Endothelial cell of umbilical vein (primary cell): Measurements from ENCODE around the gene FLT4. TPM values are rescaled to one million over a fixed set of nuclear protein-coding genes. Genes with fewer than 3 reads are reported as not detected.

Experiments
- BruUV-seq: library from RNA; stranded (reverse); fragments of 400-500 nt; replicated peaks from 2 replicates; lab custom pipeline; 2021; lab: Mats Ljungman, UMichigan
- CTCF ChIA-PET: fragments of 300-600, 350-600 bp; sonication (Branson Sonifier 250); formaldehyde crosslinking; loops from one replicate; lab custom pipeline; 2021; ENCODE audit warnings: antibody characterized with exemption, inconsistent platforms; lab: Charles Lee
- POLR2A ChIA-PET: fragments of 300-600, 350-600 bp; sonication (Branson Sonifier 250); formaldehyde crosslinking; loops from one replicate; lab custom pipeline; 2021; ENCODE audit warnings: antibody characterized with exemption, inconsistent platforms; lab: Charles Lee
- DNase-seq: peaks from one replicate; pipeline ENCODE4 v3.0.0-alpha.2; 2011; ENCODE audit warnings: low read depth, low spot score
- FAIRE-seq: peaks from 2 replicates; lab custom pipeline; 2011; peaks lifted over from hg19 to GRCh38; lab: Jason Lieb, UNC
- H2AFZ ChIP-seq: 2 replicates; pipeline ENCODE4 v1.6.0; 2012; ENCODE audit warnings: low read depth, low read length, control low read depth, inconsistent platforms
- H3K27ac ChIP-seq: 2 replicates; pipeline ENCODE4 v1.5.1; 2011; ENCODE audit warnings: low read depth, mild to moderate bottlenecking, control low read depth, low read length, moderate library complexity; ENCODE audit not compliant: insufficient read depth
- H3K27me3 ChIP-seq, 2 experiments: 2 replicates each; pipeline versions ENCODE4 v1.6.0 to v1.6.1; 2011; ENCODE audit warnings: low read length in 2 of 2, mixed read lengths in 1 of 2; ENCODE audit not compliant: control insufficient read depth in 2 of 2, insufficient read depth in 2 of 2
- H3K36me3 ChIP-seq, 2 experiments: 2 replicates in 1 of 2; 3 replicates in 1 of 2; pipeline ENCODE4 v1.5.1; 2011; ENCODE audit warnings: low read length in 2 of 2, mild to moderate bottlenecking in 1 of 2, moderate library complexity in 1 of 2; ENCODE audit not compliant: control insufficient read depth in 2 of 2, insufficient read depth in 2 of 2; ENCODE audit errors: extremely low read depth in 1 of 2
- H3K4me1 ChIP-seq: 3 replicates; pipeline ENCODE4 v1.5.1; 2011; ENCODE audit warnings: mild to moderate bottlenecking, low read length; ENCODE audit not compliant: control insufficient read depth, insufficient read depth; ENCODE audit errors: extremely low read depth
- H3K4me2 ChIP-seq: 2 replicates; pipeline ENCODE4 v1.6.1; 2011; ENCODE audit warnings: low read length, control low read depth, mixed read lengths; ENCODE audit not compliant: insufficient read depth
- H3K4me3 ChIP-seq, 3 experiments: fragments of 200-600 bp in 1 of 3; sonication (generic), shearing (Covaris generic) in 1 of 3; replicated peaks in 1 of 3; 2 replicates each; pipeline ENCODE4 v1.5.1; 2011 to 2016; ENCODE audit warnings: control low read depth in 3 of 3, low read length in 3 of 3, mild to moderate bottlenecking in 2 of 3, inconsistent platforms in 1 of 3, low read depth in 1 of 3, moderate library complexity in 1 of 3; ENCODE audit not compliant: insufficient read depth in 1 of 3
- H3K79me2 ChIP-seq: 2 replicates; pipeline ENCODE4 v1.6.0; 2012; ENCODE audit warnings: low read length, inconsistent platforms; ENCODE audit not compliant: control insufficient read depth, insufficient read depth
- H3K9ac ChIP-seq: replicated peaks from 2 replicates; pipeline ENCODE3; 2011; ENCODE audit warnings: low read length, control low read depth; ENCODE audit not compliant: insufficient read depth; ENCODE audit errors: extremely low read depth
- H3K9me1 ChIP-seq: replicated peaks from 3 replicates; pipeline ENCODE4 v1.6.0; 2011; ENCODE audit warnings: mild to moderate bottlenecking, low read length; ENCODE audit not compliant: control insufficient read depth, insufficient read depth; ENCODE audit errors: extremely low read depth
- H3K9me3 ChIP-seq: replicated peaks from 2 replicates; pipeline ENCODE4 v1.5.1; 2012; ENCODE audit warnings: low read length, inconsistent platforms; ENCODE audit not compliant: control insufficient read depth, insufficient read depth
- H4K20me1 ChIP-seq: replicated peaks from 2 replicates; pipeline ENCODE3; 2011; ENCODE audit warnings: mild to moderate bottlenecking, low read length; ENCODE audit not compliant: control insufficient read depth, insufficient read depth; ENCODE audit errors: extremely low read depth
- CTCF ChIP-seq, 2 donors: IDR thresholded peaks; 1 replicate in 1 of 2; 2 replicates in 1 of 2; pipeline ENCODE4 v1.5.1; 2011; ENCODE audit warnings: low read length in 2 of 2, mild to moderate bottlenecking in 2 of 2, moderate library complexity in 2 of 2, control low read depth in 1 of 2, inconsistent platforms in 1 of 2, low read depth in 1 of 2; ENCODE audit not compliant: insufficient read depth in 1 of 2; ENCODE audit errors: extremely low read depth in 1 of 2
- EZH2 ChIP-seq: IDR thresholded peaks from 2 replicates; pipeline ENCODE4 v1.6.1; 2012; ENCODE audit warnings: borderline replicate concordance, low read depth, mild to moderate bottlenecking, moderate library complexity, low read length, inconsistent platforms; ENCODE audit not compliant: severe bottlenecking
- FOS ChIP-seq: IDR thresholded peaks from 2 replicates; pipeline ENCODE4 v1.6.1; 2011; ENCODE audit warnings: mild to moderate bottlenecking, low read length, moderate library complexity, borderline replicate concordance; ENCODE audit not compliant: insufficient read depth
- GATA2 ChIP-seq: IDR thresholded peaks from 2 replicates; pipeline ENCODE4 v1.7.0; 2011; ENCODE audit warnings: low read depth, mild to moderate bottlenecking, moderate library complexity, mixed read lengths, low read length; ENCODE audit not compliant: insufficient read length, insufficient read depth
- JUN ChIP-seq: IDR thresholded peaks from 2 replicates; pipeline ENCODE4 v1.6.1; 2011; ENCODE audit warnings: borderline replicate concordance, low read depth; ENCODE audit not compliant: insufficient read length, insufficient read depth
- MAX ChIP-seq: IDR thresholded peaks from 2 replicates; pipeline ENCODE4 v1.6.1; 2011; ENCODE audit not compliant: insufficient read depth, insufficient read length
- MYC ChIP-seq: IDR thresholded peaks from one replicate; pipeline ENCODE4 v1.6.1; 2011; ENCODE audit warnings: mild to moderate bottlenecking, low read depth, low read length
- POLR2A ChIP-seq: IDR thresholded peaks from 2 replicates; pipeline ENCODE4 v1.6.1; 2012; ENCODE audit warnings: low read depth, mild to moderate bottlenecking, control low read depth, low read length
- POLR2AphosphoS5 ChIP-seq: IDR thresholded peaks from 2 replicates; pipeline ENCODE4 v1.6.1; 2012; ENCODE audit warnings: low read depth, mild to moderate bottlenecking, control low read depth, low read length, moderate library complexity; ENCODE audit not compliant: insufficient read depth
- dilution Hi-C: fragments of 300-500 bp; cut with MboI; formaldehyde crosslinking; loops from one replicate; pipeline ENCODE4 v1.15.0; 2019; ENCODE audit warnings: low sequenced_read_pairs; ENCODE audit not compliant: extremely low pct_ligation_motif_present
- intact Hi-C: fragments of 100-400 bp; cut with micrococcal nuclease; formaldehyde crosslinking; loops from one replicate; pipeline ENCODE4 v1.10.0; 2022
- polyA plus RNA-seq, 4 experiments: library from polyadenylated mRNA; depleted of rRNA in 3 of 4; stranded (reverse) in 3 of 4; unstranded in 1 of 4; fragments of >200 nt; gene quantifications; 2 replicates each; pipeline versions ENCODE4 v1.2.1 to v1.2.3, GENCODE V29; 2011 to 2012; ENCODE audit warnings: missing spikeins in 1 of 4
- total RNA-seq: library from RNA; stranded (reverse); gene quantifications from 2 replicates; pipeline ENCODE4 v1.2.3, GENCODE V29; 2021

Gene FLT4
- total and polyA plus RNA-seq, 2 donors (not counting 3 experiments of a cell fraction or from before 2014, with no cell fraction given): 44.4 to 71.5 TPM

- TF ChIP-seq POLR2AphosphoS5 (no peak), EZH2 (no peak), CTCF (IDR thresholded peaks at IDR 0.05; ENCODE audit: extremely low read depth in 1 of 2, insufficient read depth in 1 of 2, low read depth in 1 of 2, low read length in 2 of 2) (no peak), JUN (no peak), FOS (no peak), MAX (no peak), POLR2A (no peak), GATA2 (no peak), MYC (no peak)
- no peaks in the 10 kb centered on the region for H3K4me1 ChIP-seq
- H3K9ac ChIP-seq: no peak overlapping the region
- intact Hi-C loops: no loop called here
- H3K9me3 ChIP-seq: no peaks in the 10 kb centered on the region
- no peaks in the 10 kb centered on the region for H3K79me2 ChIP-seq
- no peaks in the 10 kb centered on the region for H3K27me3 ChIP-seq
- DNase-seq: no peak
- peaks cover 0 to 14% of the 10 kb centered on the region in 2 experiments for H3K36me3 ChIP-seq
- H3K4me2 ChIP-seq: no peak overlapping the region
- no peak for FAIRE-seq
- no peak overlapping the region for H2AFZ ChIP-seq
- H3K9me1 ChIP-seq: no peaks in the 10 kb centered on the region
- no peaks in the 10 kb centered on the region for H4K20me1 ChIP-seq
- no peak overlapping the region for H3K27ac ChIP-seq
- dilution Hi-C loops: no loop called here
- ChIA-PET CTCF (no interaction called here), POLR2A (no interaction called here)
- BruUV-seq: no TSS peak
- H3K4me3 ChIP-seq: no peak overlapping the region
These were observed 20.3 kb downstream of the FLT4 start for GRCh38 chr5:180628827-180629750.
